ENCODE results near the gene CDC6. TPM values are rescaled to one million over a fixed set of nuclear protein-coding genes. Genes with fewer than 3 reads are reported as not detected.

The CDC6 gene
- total RNA-seq, 1 donor from 2014 or later = 0.55 TPM

DNA sequence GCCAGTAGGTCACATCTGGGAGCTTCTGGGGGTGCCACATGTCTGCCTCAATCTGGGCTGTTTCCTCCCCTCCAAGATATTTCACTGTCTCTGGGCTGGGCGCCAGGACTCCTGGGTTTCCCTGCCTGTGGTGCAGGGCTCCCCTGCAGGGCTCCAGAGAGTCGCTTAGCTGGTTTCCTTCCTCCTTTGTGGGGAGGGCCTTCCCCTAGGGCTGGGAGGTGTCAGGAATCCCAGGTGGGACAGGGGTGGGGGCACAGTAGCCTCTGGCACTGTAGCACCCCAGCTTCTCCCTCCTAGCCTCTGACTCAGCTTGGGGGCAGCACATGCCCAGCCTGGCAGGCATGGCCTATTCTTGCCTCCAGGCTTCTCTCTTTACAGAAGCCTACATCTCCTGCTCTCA is 23.9 kb downstream of the CDC6 start:
- no peaks in the 10 kb centered on the region for H3K27me3 ChIP-seq (ENCODE audit: low read depth)
- intact Hi-C loops (cut with micrococcal nuclease) = no loop called here
- peaks cover 100% of the 10 kb centered on the region for H3K4me1 ChIP-seq
- peak overlapping the region; percentile 7 for H3K4me3 ChIP-seq
- H3K9me3 ChIP-seq (replicated peaks) = no peaks in the 10 kb centered on the region
- TF ChIP-seq, protein P1, sequence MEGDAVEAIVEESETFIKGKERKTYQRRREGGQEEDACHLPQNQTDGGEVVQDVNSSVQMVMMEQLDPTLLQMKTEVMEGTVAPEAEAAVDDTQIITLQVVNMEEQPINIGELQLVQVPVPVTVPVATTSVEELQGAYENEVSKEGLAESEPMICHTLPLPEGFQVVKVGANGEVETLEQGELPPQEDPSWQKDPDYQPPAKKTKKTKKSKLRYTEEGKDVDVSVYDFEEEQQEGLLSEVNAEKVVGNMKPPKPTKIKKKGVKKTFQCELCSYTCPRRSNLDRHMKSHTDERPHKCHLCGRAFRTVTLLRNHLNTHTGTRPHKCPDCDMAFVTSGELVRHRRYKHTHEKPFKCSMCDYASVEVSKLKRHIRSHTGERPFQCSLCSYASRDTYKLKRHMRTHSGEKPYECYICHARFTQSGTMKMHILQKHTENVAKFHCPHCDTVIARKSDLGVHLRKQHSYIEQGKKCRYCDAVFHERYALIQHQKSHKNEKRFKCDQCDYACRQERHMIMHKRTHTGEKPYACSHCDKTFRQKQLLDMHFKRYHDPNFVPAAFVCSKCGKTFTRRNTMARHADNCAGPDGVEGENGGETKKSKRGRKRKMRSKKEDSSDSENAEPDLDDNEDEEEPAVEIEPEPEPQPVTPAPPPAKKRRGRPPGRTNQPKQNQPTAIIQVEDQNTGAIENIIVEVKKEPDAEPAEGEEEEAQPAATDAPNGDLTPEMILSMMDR (IDR thresholded peaks at IDR 0.05; ENCODE audit: borderline replicate concordance) = no peak
- H3K36me3 ChIP-seq = no peaks in the 10 kb centered on the region
- DNase-seq = peak; percentile 73
- peak overlapping the region; percentile 90 for H3K27ac ChIP-seq (replicated peaks)

DNA sequence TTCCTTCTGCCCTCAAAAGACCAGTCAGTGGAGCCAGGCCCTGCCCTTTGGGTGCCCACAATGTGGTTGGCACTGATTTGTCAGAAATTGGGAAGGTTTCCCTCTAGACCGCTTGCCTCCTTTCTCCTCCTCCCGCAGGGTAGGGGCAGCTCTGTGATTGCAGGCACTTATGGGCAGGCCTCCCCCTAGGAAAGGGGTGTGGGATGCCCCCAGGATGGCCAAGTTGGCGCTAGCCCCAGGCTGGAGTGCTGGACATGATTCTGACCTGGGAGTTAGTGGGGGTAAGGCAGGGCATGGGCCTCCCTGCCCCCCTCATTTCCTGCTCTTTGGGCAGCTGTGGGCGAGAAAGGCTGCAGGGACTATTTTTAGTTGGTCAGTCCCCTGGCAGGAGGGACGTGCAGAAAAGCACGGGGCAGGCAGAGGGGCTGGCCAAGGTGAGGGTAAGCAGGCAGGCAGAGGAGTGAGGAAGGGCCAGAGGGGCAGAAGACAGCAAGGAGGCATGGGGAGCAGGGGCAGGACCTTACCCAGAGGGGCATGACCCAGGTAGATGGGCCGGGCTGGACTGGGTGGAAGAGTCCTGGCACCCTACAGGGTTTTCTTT is 24.6 kb downstream of the CDC6 start:
- H3K36me3 ChIP-seq = no peaks in the 10 kb centered on the region
- TF ChIP-seq, protein P1 (IDR thresholded peaks at IDR 0.05; ENCODE audit: borderline replicate concordance) = no peak
- intact Hi-C loops (cut with micrococcal nuclease) = no loop called here
- peak; percentile 72 for DNase-seq
- peak overlapping the region; percentile 7 for H3K4me3 ChIP-seq
- peak overlapping the region; percentile 90 for H3K27ac ChIP-seq (replicated peaks)
- H3K4me1 ChIP-seq = peaks cover 100% of the 10 kb centered on the region
- H3K27me3 ChIP-seq (ENCODE audit: low read depth) = no peaks in the 10 kb centered on the region
- no peaks in the 10 kb centered on the region for H3K9me3 ChIP-seq (replicated peaks)

DNA sequence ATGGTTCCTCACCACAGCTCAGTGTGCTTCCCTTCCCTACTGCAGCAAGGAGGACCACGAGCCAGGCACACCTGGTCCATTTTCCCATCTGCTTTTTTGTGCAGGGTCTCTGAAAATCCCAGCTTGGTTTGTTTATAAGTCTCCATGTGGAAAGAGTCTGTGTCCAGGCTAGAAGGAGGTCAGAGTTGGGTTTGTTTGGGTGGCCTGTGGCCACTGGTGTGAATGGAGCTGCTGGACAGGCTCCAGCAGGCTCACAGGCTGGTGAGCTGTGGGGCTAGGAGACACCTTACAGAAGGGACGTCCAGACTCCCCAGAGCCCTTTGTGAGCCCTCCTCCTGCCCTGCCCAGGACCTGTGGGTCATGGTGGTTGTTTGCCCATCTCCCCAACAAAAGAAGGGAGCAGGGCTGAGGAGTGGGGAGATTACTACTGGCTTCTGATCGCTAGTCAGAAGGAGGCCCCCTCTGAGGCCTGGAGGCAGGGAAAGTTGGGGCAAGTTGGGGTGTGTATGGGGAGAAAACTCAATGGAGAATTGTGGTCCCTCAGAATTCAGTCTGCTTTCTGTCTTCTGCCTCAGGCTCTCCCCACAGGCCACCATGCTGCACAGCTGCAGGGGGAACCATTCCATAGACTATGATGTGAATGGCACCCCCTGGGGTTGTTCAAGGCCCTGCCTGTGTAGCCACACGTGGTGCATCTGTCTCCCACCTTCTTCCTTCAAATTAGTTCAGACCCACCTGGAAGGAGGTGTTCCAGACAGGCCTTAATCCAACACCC is 25.4 kb downstream of the CDC6 start:
- Histone ChIP-seq H3K36me3 (no peaks in the 10 kb centered on the region), H3K4me1 (peaks cover 98% of the 10 kb centered on the region), H3K27me3 (ENCODE audit: low read depth) (no peaks in the 10 kb centered on the region), H3K27ac (replicated peaks) (peak overlapping the region; percentile 90), H3K9me3 (replicated peaks) (no peaks in the 10 kb centered on the region), H3K4me3 (no peak overlapping the region)
- TF ChIP-seq, protein P1 (IDR thresholded peaks at IDR 0.05; ENCODE audit: borderline replicate concordance) = no peak
- peak; percentile 16 for DNase-seq
- intact Hi-C loops (cut with micrococcal nuclease) = no loop called here

DNA sequence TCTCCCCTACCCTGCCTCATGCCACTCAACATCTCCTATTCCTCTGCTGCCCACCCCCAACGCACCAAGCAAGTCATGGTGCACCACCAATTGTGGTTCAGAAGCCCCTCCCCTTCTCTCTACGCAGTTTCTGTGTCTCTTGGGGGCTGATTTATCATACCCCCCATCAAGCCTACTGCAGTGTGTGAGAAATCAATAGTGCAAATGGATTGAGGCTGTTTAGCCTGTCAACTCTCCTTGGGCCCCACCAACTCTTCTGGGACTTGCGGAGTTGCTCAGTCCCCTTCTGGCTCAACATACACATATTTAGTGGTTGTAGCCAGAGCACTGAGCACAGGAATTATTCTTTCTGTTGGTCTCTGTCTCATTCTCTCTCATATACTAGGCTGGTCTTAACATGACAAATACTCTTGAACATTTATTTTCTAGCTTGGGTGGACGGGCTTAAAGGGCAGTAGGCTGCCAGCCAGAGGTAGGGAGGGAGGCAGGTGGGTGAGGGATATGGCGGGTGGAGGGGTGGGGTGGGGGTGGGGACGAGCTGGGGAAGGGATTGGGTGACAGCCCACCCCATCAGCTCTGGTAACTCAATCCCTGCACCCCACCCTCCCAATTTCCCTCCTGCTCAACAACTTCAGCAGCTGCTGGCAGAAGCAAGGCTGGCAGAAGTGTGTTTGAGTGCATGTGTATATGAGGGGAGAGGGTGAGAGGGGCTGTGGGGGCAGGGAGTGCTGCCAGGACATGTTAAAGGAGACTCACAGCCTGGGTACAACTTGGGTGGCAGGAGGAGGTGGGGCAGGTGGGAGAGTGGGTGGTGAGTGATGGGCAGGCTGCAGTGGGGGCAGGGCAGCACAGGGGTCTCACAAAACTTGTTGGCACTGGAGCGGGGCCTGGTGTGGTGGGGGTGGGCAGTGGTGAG is 26.2 kb downstream of the CDC6 start:
- no peak overlapping the region for H3K4me3 ChIP-seq
- H3K4me1 ChIP-seq = peaks cover 98% of the 10 kb centered on the region
- H3K27ac ChIP-seq (replicated peaks) = peak overlapping the region; percentile 90
- intact Hi-C loops (cut with micrococcal nuclease) = no loop called here
- H3K27me3 ChIP-seq (ENCODE audit: low read depth) = no peaks in the 10 kb centered on the region
- TF ChIP-seq, protein P1 (IDR thresholded peaks at IDR 0.05; ENCODE audit: borderline replicate concordance) = no peak
- no peaks in the 10 kb centered on the region for H3K36me3 ChIP-seq
- no peaks in the 10 kb centered on the region for H3K9me3 ChIP-seq (replicated peaks)
- DNase-seq = no peak

DNA sequence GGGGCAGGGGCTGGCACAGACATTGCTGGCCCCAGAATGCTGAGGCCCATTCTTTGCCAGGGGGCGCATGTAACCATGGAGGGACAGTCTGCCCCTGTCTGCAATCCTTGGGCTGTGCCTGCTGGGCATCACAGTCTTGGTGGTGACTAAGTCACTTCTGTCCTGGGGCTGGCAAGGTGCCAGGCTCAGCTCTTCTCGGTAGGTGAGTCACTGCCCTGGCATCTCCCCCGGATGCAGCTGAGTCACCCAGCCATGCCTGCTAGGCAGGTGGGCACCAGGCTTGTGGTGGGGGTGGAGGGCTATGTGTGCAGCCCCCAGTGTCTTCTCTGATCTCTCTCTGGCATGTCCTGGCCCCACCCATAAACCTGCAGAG is 26.9 kb downstream of the CDC6 start:
- TF ChIP-seq, protein P1 (IDR thresholded peaks at IDR 0.05; ENCODE audit: borderline replicate concordance) = no peak
- Histone ChIP-seq H3K4me1 (peaks cover 98% of the 10 kb centered on the region), H3K4me3 (no peak overlapping the region), H3K9me3 (replicated peaks) (no peaks in the 10 kb centered on the region), H3K27me3 (ENCODE audit: low read depth) (no peaks in the 10 kb centered on the region), H3K27ac (replicated peaks) (peak overlapping the region; percentile 90), H3K36me3 (no peaks in the 10 kb centered on the region)
- intact Hi-C loops (cut with micrococcal nuclease) = no loop called here
- peak; percentile 83 for DNase-seq

All from left ventricle myocardium inferior (tissue), 1 donor.